ENCODE measurements around the gene MAD2L2.

The MAD2L2 gene

DNA sequence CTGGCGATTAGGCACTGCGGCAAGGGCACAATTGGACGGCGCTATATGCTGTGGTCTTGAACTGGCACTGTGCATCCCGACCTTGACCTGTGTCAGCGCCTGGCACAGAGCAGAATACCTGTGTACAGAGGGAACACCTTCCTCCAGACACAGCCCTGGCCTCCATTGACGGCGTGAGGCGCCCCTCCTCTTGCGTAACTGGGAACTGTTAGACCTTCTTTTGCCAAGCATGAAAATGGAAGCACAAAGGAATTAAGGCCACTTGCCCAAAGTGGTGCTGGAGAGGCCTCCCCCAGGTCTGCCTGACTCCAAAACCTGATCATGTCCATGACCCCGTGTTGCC is 48.2 kb upstream of the MAD2L2 start:
- no peak overlapping the region for H3K4me2 ChIP-seq (ENCODE audit: low read length)
- no peaks in the 10 kb centered on the region for H3K79me2 ChIP-seq (ENCODE audit: low read length)
- H3K9ac ChIP-seq (ENCODE audit: low read length): no peak overlapping the region

DNA sequence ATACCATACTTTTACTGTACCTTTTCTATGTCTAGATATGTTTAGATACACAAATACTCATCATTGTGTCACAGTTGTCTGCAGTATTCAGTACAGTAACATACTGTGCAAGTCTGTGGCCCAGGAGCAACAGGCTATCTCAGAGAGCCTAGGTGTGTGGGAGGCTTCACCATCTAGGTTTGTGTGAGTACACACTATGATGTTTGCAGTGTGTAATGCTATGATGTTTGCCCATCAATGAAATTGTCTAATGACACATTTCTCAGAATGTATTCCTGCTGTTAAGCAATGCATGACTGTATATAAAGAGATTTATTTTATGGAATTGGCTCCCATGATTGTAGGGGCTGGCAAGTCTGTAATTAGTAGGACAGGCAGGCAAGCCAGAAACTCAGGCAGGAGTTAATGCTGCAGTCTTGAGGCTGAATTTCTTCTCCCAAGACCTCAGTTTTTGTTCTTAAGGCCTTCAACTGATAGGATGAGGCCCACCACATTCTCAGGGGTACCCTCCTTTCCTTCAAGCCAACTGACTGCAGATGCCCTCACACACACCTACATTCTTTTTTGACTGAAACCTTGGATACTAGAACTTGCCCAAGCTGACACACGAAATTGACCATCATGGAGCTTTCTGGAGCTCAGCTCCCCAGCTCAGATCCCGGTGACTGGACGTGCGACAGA is 47.3 kb upstream of the MAD2L2 start:
- Histone ChIP-seq H3K4me3 (ENCODE audit: low read length) (no peak overlapping the region), H3K9ac (ENCODE audit: low read length) (no peak overlapping the region), H3K9me3 (ENCODE audit: insufficient read depth, low read length) (no peaks in the 10 kb centered on the region), H3K4me1 (ENCODE audit: low read length) (no peaks in the 10 kb centered on the region), H4K20me1 (ENCODE audit: insufficient read depth, low read length) (no peaks in the 10 kb centered on the region), H3K27ac (ENCODE audit: low read length) (no peak overlapping the region), H3K27me3 (ENCODE audit: low read depth, low read length) (no peaks in the 10 kb centered on the region), H3K4me2 (ENCODE audit: low read length) (no peak overlapping the region), H3K79me2 (ENCODE audit: low read length) (no peaks in the 10 kb centered on the region), H3K36me3 (replicated peaks; ENCODE audit: low read depth, low read length) (no peaks in the 10 kb centered on the region), H2AFZ (ENCODE audit: low read depth, low read length) (no peak overlapping the region)
- TF ChIP-seq, protein P1, sequence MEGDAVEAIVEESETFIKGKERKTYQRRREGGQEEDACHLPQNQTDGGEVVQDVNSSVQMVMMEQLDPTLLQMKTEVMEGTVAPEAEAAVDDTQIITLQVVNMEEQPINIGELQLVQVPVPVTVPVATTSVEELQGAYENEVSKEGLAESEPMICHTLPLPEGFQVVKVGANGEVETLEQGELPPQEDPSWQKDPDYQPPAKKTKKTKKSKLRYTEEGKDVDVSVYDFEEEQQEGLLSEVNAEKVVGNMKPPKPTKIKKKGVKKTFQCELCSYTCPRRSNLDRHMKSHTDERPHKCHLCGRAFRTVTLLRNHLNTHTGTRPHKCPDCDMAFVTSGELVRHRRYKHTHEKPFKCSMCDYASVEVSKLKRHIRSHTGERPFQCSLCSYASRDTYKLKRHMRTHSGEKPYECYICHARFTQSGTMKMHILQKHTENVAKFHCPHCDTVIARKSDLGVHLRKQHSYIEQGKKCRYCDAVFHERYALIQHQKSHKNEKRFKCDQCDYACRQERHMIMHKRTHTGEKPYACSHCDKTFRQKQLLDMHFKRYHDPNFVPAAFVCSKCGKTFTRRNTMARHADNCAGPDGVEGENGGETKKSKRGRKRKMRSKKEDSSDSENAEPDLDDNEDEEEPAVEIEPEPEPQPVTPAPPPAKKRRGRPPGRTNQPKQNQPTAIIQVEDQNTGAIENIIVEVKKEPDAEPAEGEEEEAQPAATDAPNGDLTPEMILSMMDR (IDR thresholded peaks at IDR 0.05; ENCODE audit: low read depth, low read length): no peak
- no peak for TF ChIP-seq EZH2phosphoT487 (IDR thresholded peaks at IDR 0.05; ENCODE audit: low read depth)

More for the DNA sequence above, 48.2 kb upstream of the MAD2L2 start:
- H3K9me3 ChIP-seq (ENCODE audit: insufficient read depth, low read length): no peaks in the 10 kb centered on the region
- H3K4me3 ChIP-seq (ENCODE audit: low read length): no peak overlapping the region
- H4K20me1 ChIP-seq (ENCODE audit: insufficient read depth, low read length): no peaks in the 10 kb centered on the region
- H3K27ac ChIP-seq (ENCODE audit: low read length): no peak overlapping the region
- H2AFZ ChIP-seq (ENCODE audit: low read depth, low read length): no peak overlapping the region
- H3K36me3 ChIP-seq (replicated peaks; ENCODE audit: low read depth, low read length): no peaks in the 10 kb centered on the region
- TF ChIP-seq, protein P1 (IDR thresholded peaks at IDR 0.05; ENCODE audit: low read depth, low read length): no peak
- TF ChIP-seq EZH2phosphoT487 (IDR thresholded peaks at IDR 0.05; ENCODE audit: low read depth): no peak
- no peaks in the 10 kb centered on the region for H3K4me1 ChIP-seq (ENCODE audit: low read length)
- H3K27me3 ChIP-seq (ENCODE audit: low read depth, low read length): no peaks in the 10 kb centered on the region

- no peak overlapping the region for H3K27ac ChIP-seq (ENCODE audit: low read length)
- H3K36me3 ChIP-seq (replicated peaks; ENCODE audit: low read depth, low read length): no peaks in the 10 kb centered on the region
- H3K27me3 ChIP-seq (ENCODE audit: low read depth, low read length): no peaks in the 10 kb centered on the region
- no peak overlapping the region for H3K4me3 ChIP-seq (ENCODE audit: low read length)
- H3K4me1 ChIP-seq (ENCODE audit: low read length): no peaks in the 10 kb centered on the region
- TF ChIP-seq, protein P1 (IDR thresholded peaks at IDR 0.05; ENCODE audit: low read depth, low read length): no peak
- TF ChIP-seq EZH2phosphoT487 (IDR thresholded peaks at IDR 0.05; ENCODE audit: low read depth): no peak
- H3K9me3 ChIP-seq (ENCODE audit: insufficient read depth, low read length): no peaks in the 10 kb centered on the region
- no peak overlapping the region for H3K4me2 ChIP-seq (ENCODE audit: low read length)
- no peaks in the 10 kb centered on the region for H3K79me2 ChIP-seq (ENCODE audit: low read length)
- no peaks in the 10 kb centered on the region for H4K20me1 ChIP-seq (ENCODE audit: insufficient read depth, low read length)
- no peak overlapping the region for H3K9ac ChIP-seq (ENCODE audit: low read length)
- no peak overlapping the region for H2AFZ ChIP-seq (ENCODE audit: low read depth, low read length)
These were observed 46.2 kb upstream of the MAD2L2 start for GRCh38 chr1:11727119-11727518.

- Histone ChIP-seq H3K4me1 (ENCODE audit: low read length) (no peaks in the 10 kb centered on the region), H4K20me1 (ENCODE audit: insufficient read depth, low read length) (no peaks in the 10 kb centered on the region), H3K4me2 (ENCODE audit: low read length) (no peak overlapping the region), H3K9ac (ENCODE audit: low read length) (no peak overlapping the region), H2AFZ (ENCODE audit: low read depth, low read length) (no peak overlapping the region), H3K79me2 (ENCODE audit: low read length) (no peaks in the 10 kb centered on the region), H3K27me3 (ENCODE audit: low read depth, low read length) (no peaks in the 10 kb centered on the region), H3K36me3 (replicated peaks; ENCODE audit: low read depth, low read length) (no peaks in the 10 kb centered on the region), H3K27ac (ENCODE audit: low read length) (no peak overlapping the region), H3K9me3 (ENCODE audit: insufficient read depth, low read length) (no peaks in the 10 kb centered on the region), H3K4me3 (ENCODE audit: low read length) (no peak overlapping the region)
- TF ChIP-seq, protein P1 (IDR thresholded peaks at IDR 0.05; ENCODE audit: low read depth, low read length): no peak
- TF ChIP-seq EZH2phosphoT487 (IDR thresholded peaks at IDR 0.05; ENCODE audit: low read depth): no peak
These were observed 44.7 kb upstream of the MAD2L2 start for GRCh38 chr1:11725616-11726015.

Data from OCI-LY3 (cell line).